ENCODE data around the gene FPR2. TPM values are rescaled to one million over a fixed set of nuclear protein-coding genes. Genes with fewer than 3 reads are reported as not detected.

The FPR2 gene
- total and polyA plus RNA-seq, 9 of the 15 experiments (the other 6 are each of a cell fraction or from before 2014, with no cell fraction given), result 0.03 to 0.15 (median 0.07) TPM; not detected in 6

GRCh38 chr19:51810223-51810622 lies 49.2 kb downstream of the FPR2 start (continued):
- no peak for TF ChIP-seq CHD7 (IDR thresholded peaks at IDR 0.05; ENCODE audit: low read depth, low read length)
- TF ChIP-seq TEAD4 (IDR thresholded peaks at IDR 0.05; ENCODE audit: low read length), result 0 out of 2 replicates have a peak, but pooled peaks have one; percentile 38
- TF ChIP-seq TEAD4 (CRISPR knock-in tag; IDR thresholded peaks at IDR 0.05; ENCODE audit: borderline replicate concordance), result no peak

Measured in K562 (cell line).